ENCODE data around the gene MED26. TPM values are rescaled to one million over a fixed set of nuclear protein-coding genes. Genes with fewer than 3 reads are reported as not detected.

MED26 gene
- total and polyA plus RNA-seq, 2 experiments from 2014 or later = 6.6 to 7.8 TPM

DNA sequence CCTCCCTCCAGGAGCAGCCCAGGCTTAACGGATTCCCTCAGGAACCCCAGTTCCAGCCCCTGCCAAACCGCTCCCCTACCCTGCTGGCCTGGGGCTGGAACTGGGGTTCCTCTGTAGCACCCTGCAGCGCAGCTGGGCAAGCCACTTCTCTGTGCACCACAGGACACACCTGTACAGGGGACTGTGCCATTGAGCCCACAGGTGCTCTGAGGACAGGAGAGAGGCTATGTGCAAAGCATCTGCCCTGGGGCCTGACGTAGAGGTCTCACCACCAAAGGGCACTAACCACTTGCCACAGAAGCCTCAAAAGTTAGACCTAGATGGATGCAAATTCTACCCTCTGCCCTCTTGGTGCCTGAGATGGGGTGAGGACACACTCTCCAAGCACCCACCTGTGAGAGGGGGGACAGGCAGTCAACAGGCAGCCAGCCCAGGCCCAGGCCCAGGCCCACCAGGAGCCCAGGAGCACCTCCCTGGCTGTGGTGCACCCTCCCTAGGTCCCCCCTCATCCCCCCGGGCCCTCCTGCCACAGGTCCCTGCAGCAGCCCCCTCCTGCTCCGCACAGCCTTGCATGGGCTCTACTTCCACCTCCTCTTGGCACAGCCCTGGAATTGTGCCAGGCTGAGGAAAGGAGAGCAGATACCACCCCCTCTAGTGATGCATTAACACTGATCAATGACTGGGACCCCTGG, 28.2 kb downstream of the MED26 start:
- no peak overlapping the region for H3K4me3 ChIP-seq
- H3K27me3 ChIP-seq = no peaks in the 10 kb centered on the region
- no peak overlapping the region for H3K4me2 ChIP-seq
- TF ChIP-seq EZH2 (IDR thresholded peaks at IDR 0.05; ENCODE audit: borderline replicate concordance) = no peak
- TF ChIP-seq, protein P1, sequence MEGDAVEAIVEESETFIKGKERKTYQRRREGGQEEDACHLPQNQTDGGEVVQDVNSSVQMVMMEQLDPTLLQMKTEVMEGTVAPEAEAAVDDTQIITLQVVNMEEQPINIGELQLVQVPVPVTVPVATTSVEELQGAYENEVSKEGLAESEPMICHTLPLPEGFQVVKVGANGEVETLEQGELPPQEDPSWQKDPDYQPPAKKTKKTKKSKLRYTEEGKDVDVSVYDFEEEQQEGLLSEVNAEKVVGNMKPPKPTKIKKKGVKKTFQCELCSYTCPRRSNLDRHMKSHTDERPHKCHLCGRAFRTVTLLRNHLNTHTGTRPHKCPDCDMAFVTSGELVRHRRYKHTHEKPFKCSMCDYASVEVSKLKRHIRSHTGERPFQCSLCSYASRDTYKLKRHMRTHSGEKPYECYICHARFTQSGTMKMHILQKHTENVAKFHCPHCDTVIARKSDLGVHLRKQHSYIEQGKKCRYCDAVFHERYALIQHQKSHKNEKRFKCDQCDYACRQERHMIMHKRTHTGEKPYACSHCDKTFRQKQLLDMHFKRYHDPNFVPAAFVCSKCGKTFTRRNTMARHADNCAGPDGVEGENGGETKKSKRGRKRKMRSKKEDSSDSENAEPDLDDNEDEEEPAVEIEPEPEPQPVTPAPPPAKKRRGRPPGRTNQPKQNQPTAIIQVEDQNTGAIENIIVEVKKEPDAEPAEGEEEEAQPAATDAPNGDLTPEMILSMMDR (IDR thresholded peaks at IDR 0.05; ENCODE audit: poor library complexity) = no peak
- TF ChIP-seq EZH2phosphoT487 (IDR thresholded peaks at IDR 0.05; ENCODE audit: low read depth, severe bottlenecking, unreplicated experiment) = no peak
- H3K9me3 ChIP-seq (ENCODE audit: low read depth) = no peaks in the 10 kb centered on the region
- no peak for DNase-seq (ENCODE audit: low spot score)
- no peaks in the 10 kb centered on the region for H3K4me1 ChIP-seq (ENCODE audit: insufficient read depth)
- no peak overlapping the region for H2AFZ ChIP-seq
- H3K9me2 ChIP-seq (replicated peaks; ENCODE audit: insufficient read depth) = no peaks in the 10 kb centered on the region
- peaks cover 84% of the 10 kb centered on the region for H4K20me1 ChIP-seq (ENCODE audit: insufficient read depth, poor library complexity, severe bottlenecking)
- 95% methylated on average over 4 of the region's 6 CpGs for WGBS (ENCODE audit: low lambda C conversion rate, missing lambda C conversion rate)
- no peak overlapping the region for H3K27ac ChIP-seq
- H3K79me2 ChIP-seq = peaks cover 98% of the 10 kb centered on the region
- no peaks in the 10 kb centered on the region for H3K36me3 ChIP-seq (replicated peaks; ENCODE audit: insufficient read depth, low read depth)

DNA sequence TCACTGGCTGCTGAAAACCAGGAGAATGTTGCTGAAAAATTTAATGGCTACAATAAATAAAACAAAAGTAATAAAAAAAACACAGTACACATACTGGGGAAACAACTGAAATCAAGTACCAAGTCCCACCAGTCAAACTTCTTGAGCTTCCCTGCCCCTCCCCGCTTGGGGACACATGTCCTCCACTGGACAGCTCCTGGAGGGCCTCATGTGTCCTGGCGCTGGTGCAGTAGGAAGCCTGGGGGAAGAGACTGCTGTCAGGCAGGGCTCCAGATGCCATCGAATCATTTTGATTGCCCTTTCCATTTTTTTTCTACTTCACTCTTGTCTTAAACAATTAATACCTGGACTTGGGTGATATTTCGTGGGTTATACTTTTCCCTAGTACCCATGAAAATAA, 29.2 kb downstream of the MED26 start:
- Histone ChIP-seq H3K27ac (no peak overlapping the region), H3K9me3 (ENCODE audit: low read depth) (no peaks in the 10 kb centered on the region), H3K79me2 (peaks cover 98% of the 10 kb centered on the region), H2AFZ (no peak overlapping the region), H3K4me3 (no peak overlapping the region), H3K4me1 (ENCODE audit: insufficient read depth) (no peaks in the 10 kb centered on the region), H3K9me2 (replicated peaks; ENCODE audit: insufficient read depth) (no peaks in the 10 kb centered on the region), H3K4me2 (no peak overlapping the region), H3K36me3 (replicated peaks; ENCODE audit: insufficient read depth, low read depth) (no peaks in the 10 kb centered on the region), H3K27me3 (no peaks in the 10 kb centered on the region), H4K20me1 (ENCODE audit: insufficient read depth, poor library complexity, severe bottlenecking) (peaks cover 84% of the 10 kb centered on the region)
- WGBS (ENCODE audit: low lambda C conversion rate, missing lambda C conversion rate) = 85% methylated on average over 4 of the region's 4 CpGs
- TF ChIP-seq, protein P1 (IDR thresholded peaks at IDR 0.05; ENCODE audit: poor library complexity) = no peak
- TF ChIP-seq EZH2 (IDR thresholded peaks at IDR 0.05; ENCODE audit: borderline replicate concordance) (no peak), EZH2phosphoT487 (IDR thresholded peaks at IDR 0.05; ENCODE audit: low read depth, severe bottlenecking, unreplicated experiment) (no peak)
- no peak for DNase-seq (ENCODE audit: low spot score)

DNA sequence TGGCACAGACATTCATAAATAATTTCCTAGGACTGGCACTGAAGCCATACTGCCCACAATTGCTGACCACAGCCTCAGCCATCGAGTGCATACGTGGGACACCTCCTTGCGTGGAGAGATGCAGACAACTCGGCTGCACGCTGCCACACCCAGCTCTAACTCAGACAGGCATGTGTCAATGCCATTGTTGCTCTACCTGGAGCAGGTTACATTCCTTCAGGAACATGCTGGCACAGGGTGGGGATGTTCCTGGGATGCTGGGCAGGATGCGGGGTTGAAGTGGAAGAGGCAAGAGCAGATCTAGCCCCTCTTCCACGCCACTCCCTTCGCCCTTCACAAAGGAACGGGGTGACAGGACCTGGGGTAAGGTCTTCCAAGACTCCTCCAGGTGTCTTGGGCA, 31.6 kb downstream of the MED26 start:
- Histone ChIP-seq H2AFZ (no peak overlapping the region), H3K4me2 (no peak overlapping the region), H4K20me1 (ENCODE audit: insufficient read depth, poor library complexity, severe bottlenecking) (peaks cover 90% of the 10 kb centered on the region), H3K9me2 (replicated peaks; ENCODE audit: insufficient read depth) (no peaks in the 10 kb centered on the region), H3K27me3 (no peaks in the 10 kb centered on the region), H3K4me3 (no peak overlapping the region), H3K36me3 (replicated peaks; ENCODE audit: insufficient read depth, low read depth) (no peaks in the 10 kb centered on the region), H3K9me3 (ENCODE audit: low read depth) (no peaks in the 10 kb centered on the region), H3K27ac (no peak overlapping the region), H3K79me2 (peaks cover 98% of the 10 kb centered on the region), H3K4me1 (ENCODE audit: insufficient read depth) (no peaks in the 10 kb centered on the region)
- DNase-seq (ENCODE audit: low spot score) = no peak
- TF ChIP-seq, protein P1 (IDR thresholded peaks at IDR 0.05; ENCODE audit: poor library complexity) = no peak
- TF ChIP-seq EZH2 (IDR thresholded peaks at IDR 0.05; ENCODE audit: borderline replicate concordance) = no peak
- TF ChIP-seq EZH2phosphoT487 (IDR thresholded peaks at IDR 0.05; ENCODE audit: low read depth, severe bottlenecking, unreplicated experiment) = no peak
- 99% methylated on average over 9 of the region's 9 CpGs for WGBS (ENCODE audit: low lambda C conversion rate, missing lambda C conversion rate)

Measured in hepatocyte (in vitro differentiated cells).